Erythroblast (primary cell): ENCODE data around the gene ACER1.

ENCODE experiments used
- GATA1 ChIP-seq: IDR thresholded peaks from 2 replicates; pipeline ENCODE4 v1.6.1; 2011; ENCODE audit warnings: low read depth, mild to moderate bottlenecking, control low read depth, low read length, moderate library complexity
- POLR2A ChIP-seq: IDR thresholded peaks from 2 replicates; pipeline ENCODE4 v1.6.1; 2011; ENCODE audit warnings: mild to moderate bottlenecking, low read length

- TF ChIP-seq POLR2A, result no peak
- TF ChIP-seq GATA1, result no peak
Observed at GRCh38 chr19:6379744-6380143, 46.3 kb upstream of the ACER1 start.
